Endothelial cell of umbilical vein (primary cell): ENCODE measurements around the gene MFN2. TPM values are rescaled to one million over a fixed set of nuclear protein-coding genes. Genes with fewer than 3 reads are reported as not detected.

Experiments
- BruUV-seq: library from RNA; stranded (reverse); fragments of 400-500 nt; replicated peaks from 2 replicates; lab custom pipeline; 2021; lab: Mats Ljungman, UMichigan
- CTCF ChIA-PET: fragments of 300-600, 350-600 bp; sonication (Branson Sonifier 250); formaldehyde crosslinking; loops from one replicate; lab custom pipeline; 2021; ENCODE audit warnings: antibody characterized with exemption, inconsistent platforms; lab: Charles Lee
- POLR2A ChIA-PET: fragments of 300-600, 350-600 bp; sonication (Branson Sonifier 250); formaldehyde crosslinking; loops from one replicate; lab custom pipeline; 2021; ENCODE audit warnings: antibody characterized with exemption, inconsistent platforms; lab: Charles Lee
- DNase-seq: peaks from one replicate; pipeline ENCODE4 v3.0.0-alpha.2; 2011; ENCODE audit warnings: low read depth, low spot score
- FAIRE-seq: peaks from 2 replicates; lab custom pipeline; 2011; peaks lifted over from hg19 to GRCh38; lab: Jason Lieb, UNC
- H2AFZ ChIP-seq: 2 replicates; pipeline ENCODE4 v1.6.0; 2012; ENCODE audit warnings: low read depth, low read length, control low read depth, inconsistent platforms
- H3K27ac ChIP-seq: 2 replicates; pipeline ENCODE4 v1.5.1; 2011; ENCODE audit warnings: low read depth, mild to moderate bottlenecking, control low read depth, low read length, moderate library complexity; ENCODE audit not compliant: insufficient read depth
- H3K27me3 ChIP-seq, 2 experiments: 2 replicates each; pipeline versions ENCODE4 v1.6.0 to v1.6.1; 2011; ENCODE audit warnings: low read length in 2 of 2, mixed read lengths in 1 of 2; ENCODE audit not compliant: control insufficient read depth in 2 of 2, insufficient read depth in 2 of 2
- H3K36me3 ChIP-seq, 2 experiments: 2 replicates in 1 of 2; 3 replicates in 1 of 2; pipeline ENCODE4 v1.5.1; 2011; ENCODE audit warnings: low read length in 2 of 2, mild to moderate bottlenecking in 1 of 2, moderate library complexity in 1 of 2; ENCODE audit not compliant: control insufficient read depth in 2 of 2, insufficient read depth in 2 of 2; ENCODE audit errors: extremely low read depth in 1 of 2
- H3K4me1 ChIP-seq: 3 replicates; pipeline ENCODE4 v1.5.1; 2011; ENCODE audit warnings: mild to moderate bottlenecking, low read length; ENCODE audit not compliant: control insufficient read depth, insufficient read depth; ENCODE audit errors: extremely low read depth
- H3K4me2 ChIP-seq: 2 replicates; pipeline ENCODE4 v1.6.1; 2011; ENCODE audit warnings: low read length, control low read depth, mixed read lengths; ENCODE audit not compliant: insufficient read depth
- H3K4me3 ChIP-seq, 3 experiments: fragments of 200-600 bp in 1 of 3; sonication (generic), shearing (Covaris generic) in 1 of 3; replicated peaks in 1 of 3; 2 replicates each; pipeline ENCODE4 v1.5.1; 2011 to 2016; ENCODE audit warnings: control low read depth in 3 of 3, low read length in 3 of 3, mild to moderate bottlenecking in 2 of 3, inconsistent platforms in 1 of 3, low read depth in 1 of 3, moderate library complexity in 1 of 3; ENCODE audit not compliant: insufficient read depth in 1 of 3
- H3K79me2 ChIP-seq: 2 replicates; pipeline ENCODE4 v1.6.0; 2012; ENCODE audit warnings: low read length, inconsistent platforms; ENCODE audit not compliant: control insufficient read depth, insufficient read depth
- H3K9ac ChIP-seq: replicated peaks from 2 replicates; pipeline ENCODE3; 2011; ENCODE audit warnings: low read length, control low read depth; ENCODE audit not compliant: insufficient read depth; ENCODE audit errors: extremely low read depth
- H3K9me1 ChIP-seq: replicated peaks from 3 replicates; pipeline ENCODE4 v1.6.0; 2011; ENCODE audit warnings: mild to moderate bottlenecking, low read length; ENCODE audit not compliant: control insufficient read depth, insufficient read depth; ENCODE audit errors: extremely low read depth
- H3K9me3 ChIP-seq: replicated peaks from 2 replicates; pipeline ENCODE4 v1.5.1; 2012; ENCODE audit warnings: low read length, inconsistent platforms; ENCODE audit not compliant: control insufficient read depth, insufficient read depth
- H4K20me1 ChIP-seq: replicated peaks from 2 replicates; pipeline ENCODE3; 2011; ENCODE audit warnings: mild to moderate bottlenecking, low read length; ENCODE audit not compliant: control insufficient read depth, insufficient read depth; ENCODE audit errors: extremely low read depth
- CTCF ChIP-seq, 2 donors: IDR thresholded peaks; 1 replicate in 1 of 2; 2 replicates in 1 of 2; pipeline ENCODE4 v1.5.1; 2011; ENCODE audit warnings: low read length in 2 of 2, mild to moderate bottlenecking in 2 of 2, moderate library complexity in 2 of 2, control low read depth in 1 of 2, inconsistent platforms in 1 of 2, low read depth in 1 of 2; ENCODE audit not compliant: insufficient read depth in 1 of 2; ENCODE audit errors: extremely low read depth in 1 of 2
- EZH2 ChIP-seq: IDR thresholded peaks from 2 replicates; pipeline ENCODE4 v1.6.1; 2012; ENCODE audit warnings: borderline replicate concordance, low read depth, mild to moderate bottlenecking, moderate library complexity, low read length, inconsistent platforms; ENCODE audit not compliant: severe bottlenecking
- FOS ChIP-seq: IDR thresholded peaks from 2 replicates; pipeline ENCODE4 v1.6.1; 2011; ENCODE audit warnings: mild to moderate bottlenecking, low read length, moderate library complexity, borderline replicate concordance; ENCODE audit not compliant: insufficient read depth
- GATA2 ChIP-seq: IDR thresholded peaks from 2 replicates; pipeline ENCODE4 v1.7.0; 2011; ENCODE audit warnings: low read depth, mild to moderate bottlenecking, moderate library complexity, mixed read lengths, low read length; ENCODE audit not compliant: insufficient read length, insufficient read depth
- JUN ChIP-seq: IDR thresholded peaks from 2 replicates; pipeline ENCODE4 v1.6.1; 2011; ENCODE audit warnings: borderline replicate concordance, low read depth; ENCODE audit not compliant: insufficient read length, insufficient read depth
- MAX ChIP-seq: IDR thresholded peaks from 2 replicates; pipeline ENCODE4 v1.6.1; 2011; ENCODE audit not compliant: insufficient read depth, insufficient read length
- MYC ChIP-seq: IDR thresholded peaks from one replicate; pipeline ENCODE4 v1.6.1; 2011; ENCODE audit warnings: mild to moderate bottlenecking, low read depth, low read length
- POLR2A ChIP-seq: IDR thresholded peaks from 2 replicates; pipeline ENCODE4 v1.6.1; 2012; ENCODE audit warnings: low read depth, mild to moderate bottlenecking, control low read depth, low read length
- POLR2AphosphoS5 ChIP-seq: IDR thresholded peaks from 2 replicates; pipeline ENCODE4 v1.6.1; 2012; ENCODE audit warnings: low read depth, mild to moderate bottlenecking, control low read depth, low read length, moderate library complexity; ENCODE audit not compliant: insufficient read depth
- dilution Hi-C: fragments of 300-500 bp; cut with MboI; formaldehyde crosslinking; loops from one replicate; pipeline ENCODE4 v1.15.0; 2019; ENCODE audit warnings: low sequenced_read_pairs; ENCODE audit not compliant: extremely low pct_ligation_motif_present
- intact Hi-C: fragments of 100-400 bp; cut with micrococcal nuclease; formaldehyde crosslinking; loops from one replicate; pipeline ENCODE4 v1.10.0; 2022
- polyA plus RNA-seq, 4 experiments: library from polyadenylated mRNA; depleted of rRNA in 3 of 4; stranded (reverse) in 3 of 4; unstranded in 1 of 4; fragments of >200 nt; gene quantifications; 2 replicates each; pipeline versions ENCODE4 v1.2.1 to v1.2.3, GENCODE V29; 2011 to 2012; ENCODE audit warnings: missing spikeins in 1 of 4
- total RNA-seq: library from RNA; stranded (reverse); gene quantifications from 2 replicates; pipeline ENCODE4 v1.2.3, GENCODE V29; 2021

The MFN2 gene
- total and polyA plus RNA-seq, 2 donors (not counting 3 experiments of a cell fraction or from before 2014, with no cell fraction given) = 51.4 to 82.4 TPM

GRCh38 chr1:12014141-12014991, 34.1 kb downstream of the MFN2 start:
- Histone ChIP-seq H2AFZ (no peak overlapping the region), H3K9ac (no peak overlapping the region), H3K4me1 (no peaks in the 10 kb centered on the region), H3K36me3 (peaks cover 5 to 23% of the 10 kb centered on the region in 2 experiments), H3K4me3 (no peak overlapping the region), H4K20me1 (no peaks in the 10 kb centered on the region), H3K9me1 (no peaks in the 10 kb centered on the region), H3K27ac (no peak overlapping the region), H3K79me2 (no peaks in the 10 kb centered on the region), H3K27me3 (no peaks in the 10 kb centered on the region), H3K4me2 (no peak overlapping the region), H3K9me3 (no peaks in the 10 kb centered on the region)
- TF ChIP-seq CTCF (IDR thresholded peaks at IDR 0.05; ENCODE audit: extremely low read depth in 1 of 2, insufficient read depth in 1 of 2, low read depth in 1 of 2, low read length in 2 of 2) (no peak), JUN (no peak), MAX (no peak), POLR2A (no peak), FOS (no peak), EZH2 (no peak), GATA2 (no peak), MYC (no peak), POLR2AphosphoS5 (no peak)
- intact Hi-C loops = no loop called here
- DNase-seq (no peak), FAIRE-seq (no peak)
- no TSS peak for BruUV-seq
- POLR2A ChIA-PET = no interaction called here
- dilution Hi-C loops = no loop called here
- CTCF ChIA-PET = no interaction called here
